ENCODE measurements around the gene TEAD4.

Gene TEAD4

DNA sequence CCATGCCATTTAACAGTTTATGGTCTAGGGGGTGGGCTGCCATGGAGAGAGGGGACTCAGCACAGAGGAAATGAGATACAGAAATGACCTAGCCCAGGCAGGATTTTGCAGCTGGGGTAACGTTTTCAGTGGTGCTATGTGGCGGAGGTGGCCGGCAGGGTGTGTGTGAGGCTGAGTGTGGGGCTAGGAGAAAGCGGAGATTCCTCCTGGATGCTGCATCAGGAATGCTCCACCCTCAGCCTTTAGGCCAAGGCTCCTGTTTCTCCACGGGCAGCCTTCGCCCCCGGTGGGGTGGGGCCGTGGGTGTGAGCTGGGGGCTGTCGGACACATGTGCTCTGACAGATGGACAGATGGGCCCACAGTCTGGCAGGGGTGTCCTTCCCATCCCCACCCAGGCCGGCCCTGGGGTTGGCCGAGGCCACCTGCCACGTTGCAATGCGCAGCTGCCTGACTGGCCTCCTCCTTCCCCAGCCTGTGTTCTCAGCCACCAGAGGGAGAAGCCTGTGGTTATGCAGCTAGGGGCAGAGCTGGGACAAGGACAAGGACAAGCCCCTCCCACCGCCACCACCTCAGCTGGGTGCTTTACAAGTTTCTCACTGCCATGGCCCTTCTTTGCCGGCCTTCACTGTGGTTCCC lies 44.3 kb downstream of the TEAD4 start:
- DNase-seq: no peak

GRCh38 chr12:3004655-3005565 lies 45.7 kb downstream of the TEAD4 start:
- DNase-seq: no peak

GRCh38 chr12:3005736-3006135 lies 46.5 kb downstream of the TEAD4 start:
- no peak for DNase-seq

- DNase-seq: no peak
These were observed 50.6 kb downstream of the TEAD4 start for GRCh38 chr12:3009780-3010179.

GRCh38 chr12:3010214-3010930 lies 51.2 kb downstream of the TEAD4 start:
- no peak for DNase-seq

DNA sequence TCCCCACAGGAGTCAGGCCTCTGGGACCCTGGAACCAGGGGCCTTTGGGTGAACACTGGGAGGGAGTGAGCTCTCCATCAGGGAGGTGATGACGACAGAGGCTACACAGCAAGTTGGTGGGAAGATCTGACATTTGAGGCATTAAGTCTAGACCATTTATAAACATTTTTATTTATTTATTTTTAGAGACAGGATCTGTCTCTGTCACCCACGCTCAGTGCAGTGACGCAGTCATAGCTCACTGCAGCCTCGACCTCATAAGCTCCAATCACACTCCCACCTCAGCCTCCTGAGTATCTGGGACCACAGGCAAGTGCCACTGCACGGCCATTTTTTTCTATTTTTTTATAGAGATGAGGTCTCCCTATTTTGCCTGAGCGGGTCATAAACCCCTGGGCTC lies 53.6 kb downstream of the TEAD4 start:
- no peak for DNase-seq

DNA sequence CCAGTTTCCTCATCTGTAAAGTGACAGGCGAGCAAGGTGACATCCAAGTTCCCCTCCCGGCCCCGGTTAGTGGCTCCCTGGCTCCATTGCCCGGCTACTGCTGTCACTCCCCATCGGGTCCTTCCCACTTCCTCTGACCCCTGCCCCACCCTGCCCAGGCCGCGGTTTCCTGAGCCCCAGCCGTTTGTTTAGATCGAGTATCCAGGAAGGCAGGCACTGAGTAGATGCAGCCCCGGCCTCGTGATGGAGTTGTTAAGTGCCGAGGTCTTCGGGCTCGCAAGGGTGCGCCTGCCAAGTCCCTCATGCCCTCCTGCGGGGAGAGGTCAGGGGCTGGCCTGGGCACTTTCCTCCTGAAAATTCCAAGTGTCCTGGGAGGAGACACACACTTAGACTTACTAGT lies 55.4 kb downstream of the TEAD4 start:
- no peak for DNase-seq

- no peak for DNase-seq
These were observed 56.2 kb downstream of the TEAD4 start for GRCh38 chr12:3015356-3015755.

- no peak for DNase-seq
These were observed 57.0 kb downstream of the TEAD4 start for GRCh38 chr12:3016191-3016590.

DNA sequence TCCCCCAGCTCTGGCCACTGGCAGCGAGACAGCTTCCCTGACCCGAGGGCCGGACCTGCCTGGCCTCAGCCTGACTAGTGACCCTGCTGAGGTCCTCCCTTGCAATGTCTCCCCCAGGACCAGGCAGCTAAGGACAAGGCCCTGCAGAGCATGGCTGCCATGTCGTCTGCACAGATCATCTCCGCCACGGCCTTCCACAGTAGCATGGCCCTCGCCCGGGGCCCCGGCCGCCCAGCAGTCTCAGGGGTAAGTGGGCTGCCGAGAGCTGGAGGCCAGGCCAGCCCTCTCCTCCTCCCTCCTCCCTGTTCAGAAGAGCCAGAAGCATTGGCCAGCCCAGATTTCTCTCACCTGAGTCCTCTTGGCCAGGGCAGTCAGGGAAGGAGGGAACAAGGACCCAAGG lies 58.1 kb downstream of the TEAD4 start:
- no peak for DNase-seq

- no peak for DNase-seq
These were observed 59.2 kb downstream of the TEAD4 start for GRCh38 chr12:3018284-3019004.

DNA sequence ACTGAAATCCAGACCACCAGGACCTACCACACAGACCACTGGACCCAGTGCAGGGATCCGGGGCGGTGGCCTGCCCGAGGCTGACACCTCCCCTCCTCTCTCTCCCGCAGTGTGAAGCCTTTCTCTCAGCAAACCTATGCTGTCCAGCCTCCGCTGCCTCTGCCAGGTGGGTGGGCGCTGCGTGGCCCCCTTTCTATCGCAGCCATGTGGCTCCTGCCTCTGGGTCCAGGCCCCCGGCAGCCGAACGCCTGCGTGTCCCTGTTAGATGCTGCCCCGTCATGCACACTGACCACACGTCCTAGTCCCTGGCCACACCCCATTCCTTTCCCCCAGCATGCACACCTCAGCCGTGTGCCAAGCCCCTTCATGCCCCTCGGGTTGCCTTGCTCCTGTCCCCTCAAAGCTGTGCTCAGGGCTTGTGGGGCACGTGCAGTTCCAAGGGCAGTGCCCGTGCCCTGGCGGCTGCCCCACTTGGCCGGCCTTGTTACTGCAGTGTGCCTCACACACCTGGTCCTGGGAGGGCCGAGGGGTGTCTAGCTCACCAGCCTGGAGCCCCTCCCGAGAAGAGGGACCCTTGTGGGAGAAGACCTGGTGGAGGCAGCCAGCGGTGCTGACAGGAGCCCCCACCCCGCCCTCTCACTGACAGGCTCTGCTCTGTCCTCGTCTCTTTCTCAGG lies 59.9 kb downstream of the TEAD4 start:
- no peak for DNase-seq

GRCh38 chr12:3020399-3020798 lies 61.2 kb downstream of the TEAD4 start:
- DNase-seq: no peak

DNA sequence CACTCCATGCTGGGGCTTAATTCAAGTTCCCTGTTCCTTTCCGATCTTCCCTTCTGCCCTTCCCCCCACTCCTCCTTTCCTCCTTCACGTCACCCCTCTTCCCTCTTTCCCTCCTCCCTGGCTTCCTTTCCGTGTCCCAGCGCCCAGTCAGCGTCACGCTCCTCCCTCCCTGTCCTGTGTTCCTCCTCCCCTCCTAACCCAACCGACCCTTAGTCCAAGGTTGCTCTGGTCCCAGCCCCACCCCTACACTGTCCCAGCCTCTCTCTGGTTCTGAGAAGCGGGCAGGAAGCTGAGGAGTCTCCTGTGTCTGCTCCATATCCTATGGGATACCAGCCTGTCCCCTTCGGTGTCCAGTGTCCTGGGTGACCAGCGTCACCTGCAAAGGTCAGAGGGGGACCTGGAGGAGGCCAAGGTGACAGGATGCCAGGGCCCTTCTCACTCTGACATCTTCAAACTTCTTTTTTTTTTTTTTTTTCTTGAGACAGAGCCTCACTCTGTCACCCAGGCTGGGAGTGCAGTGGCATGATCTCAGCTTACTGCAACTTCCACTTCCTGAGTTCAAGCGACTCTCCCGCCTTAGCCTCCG lies 61.7 kb downstream of the TEAD4 start:
- DNase-seq: no peak

DNA sequence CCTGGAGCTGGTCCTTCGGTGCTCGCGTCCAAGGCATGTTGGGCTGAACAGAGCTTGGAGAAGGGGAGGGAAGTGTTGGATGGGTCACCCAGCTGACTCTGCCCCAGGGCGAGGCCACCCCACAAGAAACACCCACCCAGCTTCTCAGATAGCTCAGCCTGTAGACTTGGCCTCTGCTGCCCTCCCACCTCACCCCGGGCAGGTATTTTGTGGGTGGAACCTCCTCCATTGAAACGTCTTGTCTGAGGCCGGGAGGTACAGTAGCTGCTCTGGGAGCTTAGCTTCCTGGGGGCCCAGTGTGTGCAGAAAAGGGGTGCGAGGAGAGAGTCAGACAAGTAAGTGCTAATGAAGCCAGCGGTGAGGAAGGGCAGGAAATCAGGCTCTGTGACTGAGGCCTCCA lies 63.2 kb downstream of the TEAD4 start:
- DNase-seq: no peak

DNA sequence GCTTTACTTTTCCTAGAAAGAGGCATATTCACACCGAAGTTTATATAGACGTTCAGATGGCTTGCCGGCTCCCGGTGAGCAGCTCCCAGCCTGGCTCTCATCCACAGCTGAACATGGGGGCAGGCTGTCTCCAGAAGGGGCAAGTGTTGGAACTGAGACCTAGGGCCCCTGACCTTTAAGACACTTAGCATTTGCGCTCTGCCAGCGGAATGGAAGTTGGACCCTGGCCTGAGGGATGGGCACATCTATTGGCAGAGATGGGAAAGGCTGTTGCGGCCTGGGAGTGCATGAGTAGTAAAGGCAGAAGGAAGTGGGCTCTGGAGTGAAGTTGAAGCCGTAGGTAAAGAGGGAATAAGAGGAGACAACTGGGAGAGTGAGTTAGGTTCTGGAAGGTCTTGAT lies 63.8 kb downstream of the TEAD4 start:
- DNase-seq: no peak

DNA sequence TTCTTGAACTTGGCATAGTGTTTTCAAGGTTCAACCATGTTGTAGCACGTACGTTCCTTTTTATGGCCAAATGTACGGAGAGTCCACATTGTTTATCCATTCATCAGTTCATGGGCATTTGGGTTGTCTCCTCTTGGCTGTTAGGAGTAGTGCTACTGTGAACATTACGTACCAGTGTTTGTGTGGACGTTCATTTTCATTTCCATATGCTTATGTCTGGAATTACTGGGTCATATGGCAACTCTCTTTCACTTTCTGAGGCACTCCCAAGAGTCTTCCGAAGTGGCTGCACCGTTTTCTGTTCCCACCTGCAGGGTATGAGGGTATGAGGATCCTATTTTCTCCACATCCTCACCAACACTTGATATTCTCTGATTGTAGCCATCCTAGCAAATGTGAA lies 68.9 kb downstream of the TEAD4 start:
- no peak for DNase-seq

- no peak for DNase-seq
These were observed 71.7 kb downstream of the TEAD4 start for GRCh38 chr12:3030821-3031429.

GRCh38 chr12:3032161-3032560 lies 73.0 kb downstream of the TEAD4 start:
- no peak for DNase-seq

GRCh38 chr12:3032770-3033538 lies 73.8 kb downstream of the TEAD4 start:
- no peak for DNase-seq

DNA sequence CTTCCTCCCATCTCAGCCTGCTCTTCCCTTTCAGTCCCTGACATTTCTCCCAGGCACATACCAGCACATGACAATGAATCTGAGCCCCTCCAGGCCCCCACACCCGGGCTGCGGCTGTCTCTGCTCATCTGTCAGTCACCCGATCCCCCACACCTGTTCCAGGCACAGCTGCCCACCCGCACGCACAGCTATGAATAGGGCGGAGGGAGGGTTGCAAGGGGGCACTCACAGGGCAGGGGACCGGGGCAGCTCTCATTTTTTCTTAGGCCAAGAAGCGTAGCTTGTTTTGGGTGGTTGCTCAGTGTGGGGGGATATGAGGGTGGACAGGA lies 74.3 kb downstream of the TEAD4 start:
- DNase-seq: no peak
